GM12878 (cell line): ENCODE data around the gene CYP26B1. TPM values are rescaled to one million over a fixed set of nuclear protein-coding genes. Genes with fewer than 3 reads are reported as not detected.

ENCODE experiments used
- ATAC-seq: fragments of 200-7000 bp; cut with Tn5 transposase; 3 replicates; pipeline ENCODE4 v1.9.1; 2020; ENCODE audit warnings: mild to moderate bottlenecking, moderate library complexity
- BruUV-seq: library from RNA; stranded (reverse); fragments of 400-500 nt; replicated peaks from 2 replicates; lab custom pipeline; 2021; lab: Mats Ljungman, UMichigan
- CTCF ChIA-PET: fragments of 300-600 bp; sonication (Branson Sonifier 250); formaldehyde crosslinking; extraction: SDS; loops from one replicate; lab custom pipeline; 2021; ENCODE audit warnings: inconsistent platforms; lab: Yijun Ruan, JAX
- POLR2A ChIA-PET: fragments of 350-600 bp; formaldehyde crosslinking; extraction: SDS; loops from one replicate; lab custom pipeline; 2021; ENCODE audit warnings: inconsistent platforms; lab: Charles Lee
- RAD21 ChIA-PET: fragments of 300-600 bp; sonication (Branson Sonifier 250); formaldehyde crosslinking; loops from one replicate; lab custom pipeline; 2023; ENCODE audit warnings: antibody characterized with exemption; ENCODE audit not compliant: unreplicated experiment; lab: Charles Lee
- SMC1A ChIA-PET: fragments of 300-600 bp; sonication (Branson Sonifier 250); formaldehyde crosslinking; loops from one replicate; lab custom pipeline; 2023; ENCODE audit not compliant: unreplicated experiment, uncharacterized antibody; lab: Charles Lee
- DNase-seq: peaks from one replicate; pipeline ENCODE4 v3.0.0-alpha.2; 2011; ENCODE audit warnings: low read depth, low spot score
- FAIRE-seq: peaks from 3 replicates; lab custom pipeline; 2011; peaks lifted over from hg19 to GRCh38; lab: Jason Lieb, UNC
- H2AFZ ChIP-seq: 2 replicates; pipeline ENCODE4 v1.6.0; 2011; ENCODE audit warnings: low read depth, low read length, control low read depth; ENCODE audit not compliant: control insufficient read depth
- H3K27ac ChIP-seq: 2 replicates; pipeline ENCODE4 v1.5.1; 2011; ENCODE audit warnings: control low read depth; ENCODE audit not compliant: control insufficient read depth, insufficient read depth
- H3K27me3 ChIP-seq, 2 experiments: replicated peaks in 1 of 2; 2 replicates each; pipeline versions ENCODE4 v1.6.0 to v1.6.1; 2011; ENCODE audit warnings: low read length in 1 of 2; ENCODE audit not compliant: control insufficient read depth in 2 of 2, insufficient read depth in 2 of 2
- H3K36me3 ChIP-seq, 2 experiments: 2 replicates each; pipeline ENCODE4 v1.5.1; 2011; ENCODE audit warnings: low read length in 1 of 2; ENCODE audit not compliant: control insufficient read depth in 2 of 2, insufficient read depth in 2 of 2
- H3K4me1 ChIP-seq: 2 replicates; pipeline ENCODE4 v1.6.1; 2011; ENCODE audit warnings: mild to moderate bottlenecking, low read length, moderate library complexity, mixed read lengths; ENCODE audit not compliant: control insufficient read depth, insufficient read depth
- H3K4me2 ChIP-seq: 2 replicates; pipeline ENCODE4 v1.6.0; 2011; ENCODE audit warnings: control low read depth; ENCODE audit not compliant: control insufficient read depth, insufficient read depth
- H3K4me3 ChIP-seq: fragments of 200-600 bp; sonication (generic); 2 replicates; pipeline ENCODE4 v1.5.1; 2016
- H3K79me2 ChIP-seq: 2 replicates; pipeline ENCODE4 v1.6.0; 2011; ENCODE audit warnings: low read length; ENCODE audit not compliant: control insufficient read depth, insufficient read depth
- H3K9ac ChIP-seq: 2 replicates; pipeline ENCODE4 v1.8.0; 2011; ENCODE audit warnings: low read length, control low read depth, mixed read lengths; ENCODE audit not compliant: control insufficient read depth, insufficient read depth
- H3K9me3 ChIP-seq: replicated peaks from 3 replicates; pipeline ENCODE4 v1.5.1; 2011; ENCODE audit warnings: mild to moderate bottlenecking, low read length; ENCODE audit not compliant: control insufficient read depth, insufficient read depth
- H4K20me1 ChIP-seq: 2 replicates; pipeline ENCODE4 v1.6.0; 2011; ENCODE audit not compliant: control insufficient read depth, insufficient read depth
- ATF7 ChIP-seq: fragments of 450-650 bp; IDR thresholded peaks from 2 replicates; pipeline ENCODE4 v1.6.1; 2016; ENCODE audit warnings: low read depth, mild to moderate bottlenecking
- BCL3 ChIP-seq: IDR thresholded peaks from 2 replicates; pipeline ENCODE4 v1.6.1; 2011; ENCODE audit warnings: borderline replicate concordance, low read depth, mild to moderate bottlenecking, moderate library complexity, low read length; ENCODE audit not compliant: insufficient read depth, poor library complexity, severe bottlenecking
- EP300 ChIP-seq, 2 experiments: fragments of 150-350 bp in 1 of 2; IDR thresholded peaks; 2 replicates each; pipeline ENCODE4 v1.6.1; 2011 to 2012; ENCODE audit warnings: low read depth in 2 of 2, low read length in 2 of 2, borderline replicate concordance in 1 of 2, improper control_type of control experiment in 1 of 2, inconsistent platforms in 1 of 2; ENCODE audit not compliant: control insufficient read depth in 1 of 2
- HDAC6 ChIP-seq: fragments of 200-600 bp; sonication (generic); IDR thresholded peaks from one replicate; pipeline ENCODE4 v1.8.0; 2017; ENCODE audit warnings: antibody characterized with exemption; ENCODE audit not compliant: unreplicated experiment
- NFYA ChIP-seq: IDR thresholded peaks from 2 replicates; pipeline ENCODE4 v1.6.1; 2011; ENCODE audit warnings: low read depth, mild to moderate bottlenecking, low read length, improper control_type of control experiment, borderline replicate concordance
- POU2F2 ChIP-seq: IDR thresholded peaks from 3 replicates; pipeline ENCODE4 v1.6.1; 2011; ENCODE audit warnings: low read depth, mild to moderate bottlenecking, low read length, borderline replicate concordance
- RUNX3 ChIP-seq: IDR thresholded peaks from 2 replicates; pipeline ENCODE4 v1.6.1; 2012; ENCODE audit warnings: low read length, inconsistent platforms
- SIN3A ChIP-seq: IDR thresholded peaks from 2 replicates; pipeline ENCODE4 v1.6.1; 2012; ENCODE audit warnings: low read depth, low read length, improper control_type of control experiment
- SP1 ChIP-seq: IDR thresholded peaks from one replicate; pipeline ENCODE4 v1.6.1; 2011; ENCODE audit warnings: low read depth, low read length
- SUZ12 ChIP-seq: fragments of 200-600 bp; sonication (generic); IDR thresholded peaks from one replicate; pipeline ENCODE4 v1.6.1; 2018; ENCODE audit warnings: antibody characterized with exemption, mild to moderate bottlenecking; ENCODE audit not compliant: unreplicated experiment
- WRNIP1 ChIP-seq: IDR thresholded peaks from 2 replicates; pipeline ENCODE4 v1.6.1; 2011; ENCODE audit warnings: low read depth, low read length, improper control_type of control experiment, borderline replicate concordance
- ZBTB4 ChIP-seq: fragments of 450-650 bp; formaldehyde crosslinking; IDR thresholded peaks from 2 replicates; pipeline ENCODE4 v1.4.0; 2022; ENCODE audit warnings: mild to moderate bottlenecking, moderate library complexity
- ZZZ3 ChIP-seq: IDR thresholded peaks from 2 replicates; pipeline ENCODE4 v1.6.1; 2011; ENCODE audit warnings: low read depth; ENCODE audit not compliant: control insufficient read depth, insufficient read length
- WGBS: methylation state at CpG from one replicate; pipeline ENCODE4 v1.1.6; 2016; ENCODE audit warnings: low lambda C conversion rate; ENCODE audit not compliant: insufficient replicate concordance, insufficient coverage; ENCODE audit errors: missing lambda C conversion rate; 5-methylcytosine and 5-hydroxymethylcytosine counted together
- in situ Hi-C: fragments of 300-500 bp; cut with MboI; formaldehyde crosslinking; loops from 9 replicates; pipeline ENCODE4 v1.14.3; 2018; ENCODE audit warnings: mixed read lengths
- intact Hi-C: fragments of 100-400 bp; cut with micrococcal nuclease; formaldehyde crosslinking; loops from one replicate; pipeline ENCODE4 v1.14.2; 2022; ENCODE audit not compliant: unreplicated experiment
- polyA plus RNA-seq, 11 experiments: library from polyadenylated mRNA; depleted of rRNA in 4 of 11; unstranded in 6 of 11; stranded (reverse) in 5 of 11; fragments of >200 nt; fragmentation: Nextera tagmentation in 4 of 11; fragmentation: Illumina TruSeq in 1 of 11; extraction: Ambion mirVana in 4 of 11; extraction: Trizol in 1 of 11; gene quantifications; 1 replicate in 1 of 11; 2 replicates in 10 of 11; pipeline versions ENCODE4 v1.2.1 to v1.2.3, GENCODE V29; 2011 to 2016; ENCODE audit warnings: inconsistent platforms in 2 of 11, missing spikeins in 2 of 11, low read depth in 1 of 11
- total RNA-seq, 4 experiments: library from RNA; depleted of rRNA in 3 of 4; stranded (reverse); fragments of >200 nt in 3 of 4; fragmentation: Illumina TruSeq in 1 of 4; extraction: Trizol in 1 of 4; gene quantifications; 2 replicates each; pipeline versions ENCODE4 v1.2.1 to v1.2.3, GENCODE V29; 2013 to 2021
- TF ChIP-seq, protein P1 (sequence below): fragments of 450-650 bp; IDR thresholded peaks from 2 replicates; pipeline ENCODE4 v1.6.1; 2017; ENCODE audit warnings: mild to moderate bottlenecking
- TF ChIP-seq, protein P2 (sequence below): IDR thresholded peaks from 2 replicates; pipeline ENCODE4 v1.6.1; 2011; ENCODE audit warnings: mild to moderate bottlenecking, low read depth, low read length, moderate library complexity; ENCODE audit not compliant: insufficient replicate concordance

CYP26B1 gene
- total and polyA plus RNA-seq, 10 of the 15 experiments (the other 5 are each of a cell fraction or from before 2014, with no cell fraction given) = not detected

DNA sequence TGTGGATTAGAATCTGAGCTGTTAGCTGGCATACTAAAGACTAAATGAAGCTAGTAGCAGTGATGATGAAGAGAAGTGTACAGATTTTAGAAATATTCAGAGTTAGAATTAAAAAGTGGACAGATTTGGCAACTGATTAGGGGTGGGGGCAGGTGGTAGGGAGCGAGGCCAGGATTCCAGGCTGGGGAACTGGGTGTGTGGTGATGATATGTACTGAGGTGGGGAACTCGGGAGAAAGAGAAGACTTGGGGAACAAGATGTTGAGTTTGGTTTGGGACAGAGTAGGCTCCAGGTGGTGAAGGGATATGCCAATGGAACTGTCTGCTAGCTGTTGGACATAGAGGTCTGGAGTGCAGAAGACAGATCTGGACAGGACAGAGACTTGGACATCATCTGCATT lies 9.2 kb upstream of the CYP26B1 start (continued):
- TF ChIP-seq ZBTB4 (CRISPR knock-in tag) (no peak), BCL3 (no peak)
- TF ChIP-seq, protein P1, sequence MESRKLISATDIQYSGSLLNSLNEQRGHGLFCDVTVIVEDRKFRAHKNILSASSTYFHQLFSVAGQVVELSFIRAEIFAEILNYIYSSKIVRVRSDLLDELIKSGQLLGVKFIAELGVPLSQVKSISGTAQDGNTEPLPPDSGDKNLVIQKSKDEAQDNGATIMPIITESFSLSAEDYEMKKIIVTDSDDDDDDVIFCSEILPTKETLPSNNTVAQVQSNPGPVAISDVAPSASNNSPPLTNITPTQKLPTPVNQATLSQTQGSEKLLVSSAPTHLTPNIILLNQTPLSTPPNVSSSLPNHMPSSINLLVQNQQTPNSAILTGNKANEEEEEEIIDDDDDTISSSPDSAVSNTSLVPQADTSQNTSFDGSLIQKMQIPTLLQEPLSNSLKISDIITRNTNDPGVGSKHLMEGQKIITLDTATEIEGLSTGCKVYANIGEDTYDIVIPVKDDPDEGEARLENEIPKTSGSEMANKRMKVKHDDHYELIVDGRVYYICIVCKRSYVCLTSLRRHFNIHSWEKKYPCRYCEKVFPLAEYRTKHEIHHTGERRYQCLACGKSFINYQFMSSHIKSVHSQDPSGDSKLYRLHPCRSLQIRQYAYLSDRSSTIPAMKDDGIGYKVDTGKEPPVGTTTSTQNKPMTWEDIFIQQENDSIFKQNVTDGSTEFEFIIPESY = no peak
- TF ChIP-seq, all 136 proteins: peak for 0

- no peaks in the 10 kb centered on the region for H3K79me2 ChIP-seq
- no peak for DNase-seq
- H3K27me3 ChIP-seq = peaks cover 3 to 8% of the 10 kb centered on the region in 2 experiments; a peak in 2 of 4 replicates
- H2AFZ ChIP-seq = no peak overlapping the region
- no peaks in the 10 kb centered on the region for H3K36me3 ChIP-seq
- WGBS = 33% methylated on average over 5 of the region's 5 CpGs
- ChIA-PET SMC1A (interaction anchor here (0.8 kb wide), 1 partner anchor 775 kb away, joined by 3 read pairs; no protein-coding TSS in a partner anchor), POLR2A (no interaction called here), CTCF (interaction anchor here (1.9 kb wide), 1 partner anchor 232 kb away, joined by 5 read pairs; no protein-coding TSS in a partner anchor), RAD21 (no interaction called here)
- H3K9me3 ChIP-seq = no peaks in the 10 kb centered on the region
- FAIRE-seq = no peak
- in situ Hi-C loops = no loop called here
- H3K4me1 ChIP-seq = no peaks in the 10 kb centered on the region
- H3K9ac ChIP-seq = no peak overlapping the region
- no peak overlapping the region for H3K4me3 ChIP-seq
- BruUV-seq = no TSS peak
- H3K27ac ChIP-seq = no peak overlapping the region
- intact Hi-C loops = no loop called here
- H4K20me1 ChIP-seq = no peaks in the 10 kb centered on the region
- no peak for ATAC-seq
- no peak overlapping the region for H3K4me2 ChIP-seq
- no peak for TF ChIP-seq RUNX3
- TF ChIP-seq, protein P2, sequence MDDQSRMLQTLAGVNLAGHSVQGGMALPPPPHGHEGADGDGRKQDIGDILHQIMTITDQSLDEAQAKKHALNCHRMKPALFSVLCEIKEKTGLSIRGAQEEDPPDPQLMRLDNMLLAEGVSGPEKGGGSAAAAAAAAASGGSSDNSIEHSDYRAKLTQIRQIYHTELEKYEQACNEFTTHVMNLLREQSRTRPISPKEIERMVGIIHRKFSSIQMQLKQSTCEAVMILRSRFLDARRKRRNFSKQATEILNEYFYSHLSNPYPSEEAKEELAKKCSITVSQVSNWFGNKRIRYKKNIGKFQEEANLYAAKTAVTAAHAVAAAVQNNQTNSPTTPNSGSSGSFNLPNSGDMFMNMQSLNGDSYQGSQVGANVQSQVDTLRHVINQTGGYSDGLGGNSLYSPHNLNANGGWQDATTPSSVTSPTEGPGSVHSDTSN = no peak
- TF ChIP-seq SP1 = no peak
- TF ChIP-seq HDAC6 = no peak
- no peak for TF ChIP-seq EP300 (IDR thresholded peaks at IDR 0.05; ENCODE audit: borderline replicate concordance in 1 of 2, control insufficient read depth in 1 of 2, low read depth in 2 of 2, low read length in 2 of 2)
- no peak for TF ChIP-seq ATF7
- TF ChIP-seq NFYA = no peak
- TF ChIP-seq SUZ12 = no peak
- no peak for TF ChIP-seq WRNIP1
- no peak for TF ChIP-seq SIN3A
- TF ChIP-seq ZZZ3 = no peak
- no peak for TF ChIP-seq POU2F2
These were observed 8.1 kb upstream of the CYP26B1 start for GRCh38 chr2:72155737-72156136.
